ENCODE data around the gene SFSWAP. TPM values are rescaled to one million over a fixed set of nuclear protein-coding genes. Genes with fewer than 3 reads are reported as not detected.

Gene SFSWAP
- total and polyA plus RNA-seq, 2 of the 13 experiments (the other 11 are each of a cell fraction or from before 2014, with no cell fraction given): 17.1 to 27.7 TPM

DNA sequence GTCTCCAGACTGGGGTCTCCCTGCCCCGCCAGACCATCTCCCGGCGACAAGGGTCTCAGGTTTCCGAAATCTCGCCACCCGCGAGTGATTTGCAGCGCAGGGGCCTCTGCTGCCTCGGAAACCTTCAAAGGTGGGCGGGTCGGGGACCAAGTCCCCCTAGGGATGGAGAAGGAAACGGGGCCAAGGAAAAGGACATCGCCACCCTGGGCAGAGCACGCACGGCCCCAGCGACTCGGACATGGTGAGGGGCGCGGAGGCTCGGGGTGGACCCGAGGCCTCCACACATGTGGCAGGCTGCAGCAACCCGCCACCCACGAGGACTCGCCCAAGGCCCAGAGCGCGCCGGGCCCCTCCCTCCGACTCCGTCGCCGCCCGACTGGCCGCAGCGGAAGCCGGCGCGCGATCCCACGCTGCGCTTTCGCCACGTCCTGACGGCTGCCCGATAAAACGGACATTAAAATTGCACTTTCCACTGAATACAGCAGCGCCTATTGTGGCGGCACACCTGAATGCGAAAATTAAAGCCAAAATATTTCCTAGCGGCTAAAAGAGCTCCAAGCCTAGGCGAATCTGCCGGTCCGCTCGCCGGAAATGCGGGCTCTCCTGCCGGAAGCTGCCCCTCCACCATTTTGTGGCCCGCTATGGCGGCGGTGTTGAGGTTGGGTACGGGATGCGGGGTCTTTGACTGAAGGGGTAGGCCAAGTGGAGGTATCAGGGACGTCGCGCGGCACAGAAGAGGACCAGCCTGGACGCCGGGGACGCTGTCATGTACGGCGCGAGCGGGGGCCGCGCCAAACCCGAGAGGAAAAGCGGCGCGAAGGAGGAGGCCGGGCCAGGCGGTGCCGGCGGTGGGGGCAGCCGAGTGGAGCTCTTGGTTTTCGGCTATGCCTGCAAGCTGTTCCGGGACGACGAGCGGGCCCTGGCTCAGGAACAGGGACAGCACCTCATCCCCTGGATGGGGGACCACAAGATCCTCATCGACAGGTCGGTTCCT lies at the start of gene SFSWAP (continued):
- TF ChIP-seq ATF7-NPFF (CRISPR knock-in tag; IDR thresholded peaks at IDR 0.05; ENCODE audit: low read depth): peak; percentile 82
- peak; percentile 75 for TF ChIP-seq TBL1XR1 (IDR thresholded peaks at IDR 0.05; ENCODE audit: borderline replicate concordance, low read length, partially characterized antibody)
- TF ChIP-seq FOXP1 (IDR thresholded peaks at IDR 0.05): no peak
- TF ChIP-seq FOXP1 (CRISPR knock-in tag; IDR thresholded peaks at IDR 0.05): no peak
- TF ChIP-seq ZNF563 (CRISPR knock-in tag; IDR thresholded peaks at IDR 0.05): peak; percentile 89; the same call in 1 of the 2 replicates
- TF ChIP-seq, protein P1, sequence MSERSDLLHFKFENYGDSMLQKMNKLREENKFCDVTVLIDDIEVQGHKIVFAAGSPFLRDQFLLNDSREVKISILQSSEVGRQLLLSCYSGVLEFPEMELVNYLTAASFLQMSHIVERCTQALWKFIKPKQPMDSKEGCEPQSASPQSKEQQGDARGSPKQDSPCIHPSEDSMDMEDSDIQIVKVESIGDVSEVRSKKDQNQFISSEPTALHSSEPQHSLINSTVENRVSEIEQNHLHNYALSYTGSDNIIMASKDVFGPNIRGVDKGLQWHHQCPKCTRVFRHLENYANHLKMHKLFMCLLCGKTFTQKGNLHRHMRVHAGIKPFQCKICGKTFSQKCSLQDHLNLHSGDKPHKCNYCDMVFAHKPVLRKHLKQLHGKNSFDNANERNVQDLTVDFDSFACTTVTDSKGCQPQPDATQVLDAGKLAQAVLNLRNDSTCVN (CRISPR knock-in tag; IDR thresholded peaks at IDR 0.05; ENCODE audit: borderline replicate concordance): 0 out of 2 replicates have a peak, but pooled peaks have one; percentile 15
- peak; percentile 85; the same call in 1 of the 2 replicates for TF ChIP-seq ZNF703 (CRISPR knock-in tag; IDR thresholded peaks at IDR 0.05; ENCODE audit: borderline replicate concordance)
- peak; percentile 64 for TF ChIP-seq ZNF407 (CRISPR knock-in tag; IDR thresholded peaks at IDR 0.05; ENCODE audit: not compliant biosample characterization)
- no peak for TF ChIP-seq AKAP8 (CRISPR knock-in tag; IDR thresholded peaks at IDR 0.05)
- TF ChIP-seq, protein P2, sequence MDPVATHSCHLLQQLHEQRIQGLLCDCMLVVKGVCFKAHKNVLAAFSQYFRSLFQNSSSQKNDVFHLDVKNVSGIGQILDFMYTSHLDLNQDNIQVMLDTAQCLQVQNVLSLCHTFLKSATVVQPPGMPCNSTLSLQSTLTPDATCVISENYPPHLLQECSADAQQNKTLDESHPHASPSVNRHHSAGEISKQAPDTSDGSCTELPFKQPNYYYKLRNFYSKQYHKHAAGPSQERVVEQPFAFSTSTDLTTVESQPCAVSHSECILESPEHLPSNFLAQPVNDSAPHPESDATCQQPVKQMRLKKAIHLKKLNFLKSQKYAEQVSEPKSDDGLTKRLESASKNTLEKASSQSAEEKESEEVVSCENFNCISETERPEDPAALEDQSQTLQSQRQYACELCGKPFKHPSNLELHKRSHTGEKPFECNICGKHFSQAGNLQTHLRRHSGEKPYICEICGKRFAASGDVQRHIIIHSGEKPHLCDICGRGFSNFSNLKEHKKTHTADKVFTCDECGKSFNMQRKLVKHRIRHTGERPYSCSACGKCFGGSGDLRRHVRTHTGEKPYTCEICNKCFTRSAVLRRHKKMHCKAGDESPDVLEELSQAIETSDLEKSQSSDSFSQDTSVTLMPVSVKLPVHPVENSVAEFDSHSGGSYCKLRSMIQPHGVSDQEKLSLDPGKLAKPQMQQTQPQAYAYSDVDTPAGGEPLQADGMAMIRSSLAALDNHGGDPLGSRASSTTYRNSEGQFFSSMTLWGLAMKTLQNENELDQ (CRISPR knock-in tag; IDR thresholded peaks at IDR 0.05; ENCODE audit: borderline replicate concordance): no peak
- peak; percentile 80 for TF ChIP-seq ZBTB38 (CRISPR knock-in tag; IDR thresholded peaks at IDR 0.05)
- 0 out of 2 replicates have a peak, but pooled peaks have one; percentile 7 for TF ChIP-seq ZNF281 (CRISPR knock-in tag; IDR thresholded peaks at IDR 0.05; ENCODE audit: borderline replicate concordance)
